Activated CD8-positive, alpha-beta memory T cell treated with anti-CD3 and anti-CD28 coated beads for 4 hours (primary cell): ENCODE results near the gene SLC41A2.
"Not testable (repeated sequence)": the region's sequence is repeated elsewhere in the genome, so short reads cannot be mapped to it uniquely, and the experiment has no call there.

Experiments
- DNase-seq, 2 donors: peaks; one replicate each; pipeline ENCODE4 v3.0.0-alpha.2; 2020; ENCODE audit warnings: low read depth in 2 of 2

Gene SLC41A2

GRCh38 chr12:104964167-104964855 is 6.2 kb upstream of the SLC41A2 start:
- no peak for DNase-seq

DNA sequence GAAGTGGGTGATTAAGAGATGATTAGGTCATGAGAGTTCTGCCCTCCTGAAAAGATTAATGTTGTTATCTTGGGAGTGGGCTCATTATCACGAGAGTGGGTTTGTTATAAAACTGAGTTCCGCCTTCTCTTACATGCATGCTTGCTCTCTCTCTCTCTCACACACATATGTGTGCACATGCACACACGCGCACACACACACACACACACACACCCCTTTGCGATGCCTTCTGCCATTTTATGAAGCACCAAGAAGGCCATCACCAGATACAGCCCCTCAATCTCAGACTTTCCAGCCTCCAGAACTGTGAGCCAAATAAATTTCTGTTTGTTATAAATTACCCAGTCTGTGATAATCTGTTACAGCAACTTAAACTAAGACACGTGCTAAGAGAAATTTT is 5.7 kb upstream of the SLC41A2 start:
- DNase-seq = no peak

- DNase-seq = no peak
Observed at GRCh38 chr12:104960464-104960863, 2.4 kb upstream of the SLC41A2 start.

DNA sequence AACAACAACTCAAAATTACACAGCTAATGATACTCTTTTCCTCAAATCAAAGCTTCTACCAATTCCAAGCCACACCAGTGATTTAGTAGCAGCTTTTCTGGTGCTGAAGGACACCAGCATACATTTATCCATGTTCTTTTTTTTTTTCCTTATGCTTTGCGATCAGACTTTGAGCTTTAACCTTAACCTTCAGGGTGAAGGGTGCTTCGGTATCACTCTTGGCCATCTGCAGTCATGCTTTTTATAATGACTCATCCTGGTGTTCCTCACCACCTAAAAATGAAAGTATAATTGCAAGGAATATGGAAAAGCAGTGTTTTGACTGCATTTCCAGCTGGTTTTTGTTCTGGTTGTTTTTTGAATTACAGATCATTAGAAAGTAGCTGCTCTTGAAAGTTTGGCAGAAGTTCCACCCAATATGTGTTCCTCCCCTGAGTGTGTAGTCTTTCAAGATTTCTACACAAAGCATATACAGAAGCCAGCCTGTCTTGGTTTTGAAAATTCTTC is 1.3 kb upstream of the SLC41A2 start:
- DNase-seq = no peak

DNA sequence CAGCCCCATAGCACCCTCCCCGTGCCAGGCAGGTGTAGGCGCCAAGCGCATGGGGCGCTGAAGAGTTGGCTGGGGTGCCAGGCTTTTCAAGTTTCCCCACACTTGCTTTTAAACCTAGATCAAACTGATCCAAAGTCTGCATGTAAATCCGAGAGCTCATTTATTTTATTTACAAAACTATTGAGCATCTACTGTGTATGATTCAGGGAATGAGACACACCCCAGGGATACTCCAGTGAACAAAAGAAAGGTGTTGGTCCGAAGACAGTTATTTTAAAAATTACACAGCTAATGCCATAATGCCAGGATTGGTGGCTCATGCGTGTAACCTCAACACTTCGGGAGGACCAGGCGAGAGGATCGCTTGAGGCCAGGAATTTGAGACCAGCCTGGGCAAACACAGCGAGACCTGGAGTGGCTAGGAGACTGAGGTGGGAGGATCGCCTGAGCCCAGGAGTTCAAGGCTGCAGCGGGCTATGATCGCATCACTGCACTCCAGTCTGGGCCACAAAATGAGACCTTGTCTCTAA is 780 bp upstream of the SLC41A2 start:
- no peak for DNase-seq

DNA sequence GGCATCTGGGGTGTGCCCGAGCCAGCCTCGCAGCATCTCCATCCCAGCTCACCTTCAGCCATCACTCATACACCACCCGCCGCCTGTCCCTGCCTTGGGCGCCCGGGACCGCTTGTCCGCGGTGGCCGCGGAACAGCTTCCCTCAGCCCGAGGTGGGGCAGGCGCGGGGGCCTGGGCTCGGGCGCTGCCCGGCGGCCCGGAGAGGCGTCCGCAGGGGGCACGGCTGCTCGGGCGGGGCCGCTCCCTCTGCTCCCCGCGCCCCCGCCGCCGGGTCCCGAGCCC is 430 bp downstream of the SLC41A2 start:
- no peak for DNase-seq

DNA sequence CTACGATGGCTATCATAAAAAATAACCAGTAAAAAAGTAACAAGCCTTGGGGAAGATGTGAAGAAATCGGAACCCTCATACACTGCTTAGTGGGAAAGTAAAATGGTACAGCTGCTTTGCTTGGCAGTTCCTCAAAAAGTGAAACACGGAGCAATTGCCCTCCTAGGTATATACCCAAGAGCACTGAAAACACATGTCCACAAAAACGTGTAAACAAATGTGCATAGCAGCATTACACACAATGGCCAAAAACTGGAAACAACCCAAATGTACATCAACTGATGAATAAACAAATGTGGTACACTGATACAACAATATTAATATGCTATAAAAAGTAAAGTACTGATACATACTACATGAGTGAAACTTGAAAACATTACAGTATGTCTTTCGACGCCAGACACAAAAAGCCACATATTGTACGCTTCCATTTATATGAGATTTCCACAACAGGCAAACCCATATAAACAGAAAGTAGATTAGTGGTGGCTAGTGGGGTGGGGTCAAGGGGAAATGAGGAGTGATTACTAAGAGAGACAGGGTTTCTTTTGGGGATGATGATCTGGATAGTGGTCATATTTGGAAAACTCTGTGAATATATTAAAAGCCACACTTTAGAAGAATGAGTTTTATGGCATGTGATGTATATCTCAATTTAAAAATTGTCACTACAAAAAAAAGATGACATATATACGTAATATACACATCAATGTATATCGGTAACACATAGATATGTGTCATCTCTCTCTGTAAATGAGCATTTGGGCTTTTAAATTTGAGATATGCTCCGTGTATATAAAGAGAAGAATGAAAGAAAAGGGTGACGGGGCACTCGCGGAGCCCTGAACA is 996 bp downstream of the SLC41A2 start:
- DNase-seq = no peak

DNA sequence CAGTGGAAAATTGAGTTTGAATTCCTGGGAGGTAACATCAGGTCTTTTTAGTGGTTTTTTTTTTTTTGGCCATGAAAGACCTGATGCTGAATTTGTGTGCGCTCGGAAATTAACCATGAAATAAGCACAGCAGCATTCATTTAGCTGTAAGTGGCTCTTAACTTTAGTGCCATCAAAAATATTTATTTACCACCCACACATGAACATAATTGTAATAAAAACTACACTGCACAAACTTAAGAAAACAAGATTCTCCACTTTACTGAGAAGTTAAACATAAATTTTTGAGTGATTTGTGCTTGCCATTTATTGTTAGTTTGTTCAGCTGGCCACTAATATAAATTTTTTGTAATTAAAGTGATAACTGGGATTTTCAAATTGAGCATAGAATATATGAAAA is 2.4 kb downstream of the SLC41A2 start:
- no peak for DNase-seq

DNA sequence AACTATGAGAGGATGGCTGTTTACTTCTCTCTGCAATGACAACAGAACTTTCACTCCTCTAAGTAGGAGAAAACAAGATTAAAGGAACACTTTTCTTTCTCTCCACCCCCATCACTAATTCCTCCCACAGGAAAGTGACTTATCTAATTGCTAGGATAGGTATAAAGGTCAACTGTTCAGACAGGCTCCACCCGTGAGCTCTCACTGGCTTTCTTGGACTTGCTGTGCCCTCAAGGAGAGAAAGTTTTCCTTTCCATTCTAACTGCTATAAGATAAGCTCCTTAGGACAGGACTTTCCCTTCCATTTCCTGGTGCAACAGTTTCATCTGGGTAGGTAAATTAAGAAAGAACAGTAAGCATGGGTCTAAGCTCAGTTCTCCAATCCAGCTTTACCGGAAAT is 4.8 kb downstream of the SLC41A2 start:
- no peak for DNase-seq

GRCh38 chr12:104952816-104953215 is 5.3 kb downstream of the SLC41A2 start:
- no peak for DNase-seq

- DNase-seq = no peak
Observed at GRCh38 chr12:104951759-104952509, 6.2 kb downstream of the SLC41A2 start.

GRCh38 chr12:104948716-104949115 is 9.4 kb downstream of the SLC41A2 start:
- DNase-seq = not testable (repeated sequence)

GRCh38 chr12:104944252-104944651 is 13.8 kb downstream of the SLC41A2 start:
- no peak for DNase-seq

- DNase-seq = not testable (repeated sequence)
Observed at GRCh38 chr12:104943401-104943800, 14.7 kb downstream of the SLC41A2 start.

- DNase-seq = no peak
Observed at GRCh38 chr12:104942075-104942474, 16.0 kb downstream of the SLC41A2 start.

DNA sequence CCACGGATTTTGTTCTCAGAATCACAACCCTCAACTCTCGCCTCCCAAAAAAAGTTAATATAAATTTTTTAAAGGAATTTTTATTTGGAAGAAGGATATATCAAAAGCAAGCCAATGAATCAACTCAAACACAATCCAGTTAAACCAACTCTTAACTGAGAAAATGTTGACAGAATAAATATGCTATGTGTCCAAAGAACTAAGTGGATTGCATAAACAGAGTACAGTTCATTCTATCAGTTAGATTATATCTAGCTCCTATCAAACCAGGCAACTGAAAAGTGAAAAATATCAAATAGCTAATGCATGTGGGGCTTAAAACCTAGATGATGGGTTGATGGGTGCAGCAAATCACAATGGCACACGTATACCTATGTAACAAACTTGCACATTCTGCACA is 16.6 kb downstream of the SLC41A2 start:
- no peak for DNase-seq

- no peak for DNase-seq
Observed at GRCh38 chr12:104939089-104939488, 19.0 kb downstream of the SLC41A2 start.

DNA sequence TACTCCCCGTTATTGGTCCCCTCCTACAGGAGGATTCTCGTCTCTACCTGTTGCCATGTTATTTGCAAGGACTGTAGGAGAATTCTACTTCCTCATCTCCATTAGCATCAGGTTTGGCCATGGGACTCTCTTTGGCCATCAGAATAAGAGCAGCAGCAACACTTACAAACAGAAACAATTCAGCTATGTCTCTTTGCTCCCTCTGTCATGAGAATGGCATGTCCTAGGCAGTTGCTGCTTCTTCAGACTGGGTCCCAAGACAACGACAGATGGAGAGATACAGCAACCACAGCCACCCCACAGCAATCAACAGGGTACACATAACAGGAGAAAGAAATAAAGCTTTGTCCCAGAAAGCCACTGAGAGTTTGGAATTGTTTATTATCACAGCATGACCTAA is 19.7 kb downstream of the SLC41A2 start:
- DNase-seq = no peak

GRCh38 chr12:104935886-104936285 is 22.2 kb downstream of the SLC41A2 start:
- DNase-seq = no peak

DNA sequence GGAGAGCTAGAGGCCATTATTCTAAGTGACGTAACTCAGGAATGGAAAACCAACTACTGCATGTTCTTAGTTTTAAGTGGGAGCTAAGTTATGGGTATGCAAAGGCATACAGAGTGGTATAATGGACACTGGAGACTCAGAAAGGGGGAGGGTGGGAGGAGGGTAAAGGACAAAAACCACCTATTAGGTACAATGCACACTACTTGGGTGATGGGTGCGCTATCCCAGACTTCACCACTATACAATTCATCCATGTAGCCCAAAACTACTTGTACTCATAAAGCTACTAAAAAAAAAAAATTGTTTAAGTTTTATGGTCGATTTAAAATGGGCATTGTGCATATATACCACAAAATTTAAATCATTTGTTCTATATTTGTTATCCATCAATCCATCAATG is 24.3 kb downstream of the SLC41A2 start:
- DNase-seq = no peak

DNA sequence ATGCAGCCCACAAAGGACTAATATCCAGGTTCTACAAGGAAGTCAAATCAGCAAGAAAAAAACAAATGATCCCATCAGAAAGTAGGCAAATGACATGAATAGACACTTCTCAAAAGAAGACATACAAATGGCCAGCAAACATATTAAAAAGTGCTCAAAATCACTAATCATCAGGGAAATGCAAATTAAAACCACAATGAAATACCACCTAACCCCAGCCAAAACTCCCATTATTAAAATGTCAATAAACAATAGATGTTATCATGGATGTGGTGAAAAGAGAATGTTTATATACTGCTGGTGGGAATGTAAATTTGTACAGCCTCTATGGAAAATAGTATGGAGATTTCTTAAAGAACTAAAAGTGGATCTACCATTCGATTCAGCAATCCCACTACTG is 25.0 kb downstream of the SLC41A2 start:
- no peak for DNase-seq
